ENCODE results near the gene DUS4L. TPM values are rescaled to one million over a fixed set of nuclear protein-coding genes. Genes with fewer than 3 reads are reported as not detected.

DUS4L gene
- polyA plus RNA-seq (2012; ENCODE audit: insufficient read length, low read depth): 3.5 TPM

GRCh38 chr7:107563775-107564552 lies at the start of gene DUS4L, which contains the start of gene COG5:
Gene DUS4L, plus strand, starts transcription at chr7:107563971. Its CDS starts 3,100 bp downstream, at chr7:107567071.
Gene COG5, minus strand, starts transcription at chr7:107563920. Its CDS starts 24 bp downstream, at chr7:107563896.
- TF ChIP-seq SIN3A (IDR thresholded peaks at IDR 0.05; ENCODE audit: borderline replicate concordance, insufficient read depth, low read length): peak; percentile 73; the same call in 1 of the 2 replicates
- TF ChIP-seq TAF1 (IDR thresholded peaks at IDR 0.05; ENCODE audit: borderline replicate concordance, insufficient read depth, low read length): peak; percentile 39; the same call in 1 of the 2 replicates
- no peak; a peak in 1 of 4 replicates for TF ChIP-seq REST (IDR thresholded peaks at IDR 0.05; ENCODE audit: insufficient read depth in 1 of 2, low read depth in 2 of 2, low read length in 2 of 2)
- peak; percentile 80 for TF ChIP-seq POLR2AphosphoS5 (IDR thresholded peaks at IDR 0.05; ENCODE audit: low read depth, low read length)
- TF ChIP-seq FOXP2 (optimal IDR thresholded peaks at IDR 0.05; ENCODE audit: borderline replicate concordance, extremely low read depth, extremely low read length, insufficient read depth): peak; percentile 89

- TF ChIP-seq SIN3A (IDR thresholded peaks at IDR 0.05; ENCODE audit: borderline replicate concordance, insufficient read depth, low read length): no peak
- TF ChIP-seq POLR2AphosphoS5 (IDR thresholded peaks at IDR 0.05; ENCODE audit: low read depth, low read length): no peak
- no peak for TF ChIP-seq REST (IDR thresholded peaks at IDR 0.05; ENCODE audit: insufficient read depth in 1 of 2, low read depth in 2 of 2, low read length in 2 of 2)
- no peak for TF ChIP-seq TAF1 (IDR thresholded peaks at IDR 0.05; ENCODE audit: borderline replicate concordance, insufficient read depth, low read length)
These were observed 37.1 kb upstream of the DUS4L start for GRCh38 chr7:107526672-107527071.

GRCh38 chr7:107527196-107527595 lies 36.6 kb upstream of the DUS4L start:
- TF ChIP-seq POLR2AphosphoS5 (IDR thresholded peaks at IDR 0.05; ENCODE audit: low read depth, low read length): no peak
- no peak for TF ChIP-seq SIN3A (IDR thresholded peaks at IDR 0.05; ENCODE audit: borderline replicate concordance, insufficient read depth, low read length)
- no peak for TF ChIP-seq REST (IDR thresholded peaks at IDR 0.05; ENCODE audit: insufficient read depth in 1 of 2, low read depth in 2 of 2, low read length in 2 of 2)
- no peak for TF ChIP-seq TAF1 (IDR thresholded peaks at IDR 0.05; ENCODE audit: borderline replicate concordance, insufficient read depth, low read length)
- no peak for TF ChIP-seq FOXP2 (optimal IDR thresholded peaks at IDR 0.05; ENCODE audit: borderline replicate concordance, extremely low read depth, extremely low read length, insufficient read depth)

- no peak for TF ChIP-seq REST (IDR thresholded peaks at IDR 0.05; ENCODE audit: insufficient read depth in 1 of 2, low read depth in 2 of 2, low read length in 2 of 2)
- no peak for TF ChIP-seq SIN3A (IDR thresholded peaks at IDR 0.05; ENCODE audit: borderline replicate concordance, insufficient read depth, low read length)
- no peak for TF ChIP-seq FOXP2 (optimal IDR thresholded peaks at IDR 0.05; ENCODE audit: borderline replicate concordance, extremely low read depth, extremely low read length, insufficient read depth)
- no peak for TF ChIP-seq POLR2AphosphoS5 (IDR thresholded peaks at IDR 0.05; ENCODE audit: low read depth, low read length)
- no peak for TF ChIP-seq TAF1 (IDR thresholded peaks at IDR 0.05; ENCODE audit: borderline replicate concordance, insufficient read depth, low read length)
These were observed 35.3 kb upstream of the DUS4L start for GRCh38 chr7:107528461-107528860.

Measured in PFSK-1 (cell line).